Retinal pigment epithelial cell (primary cell): ENCODE measurements around the gene CFAP20DC.
A peak's percentile ranks its signal among the peaks of the same experiment; 100 is the strongest.

Experiments
- DNase-seq: peaks from one replicate; pipeline ENCODE4 v3.0.0-alpha.2; 2010; ENCODE audit warnings: low read depth
- H3K4me3 ChIP-seq: 2 replicates; pipeline ENCODE4 v1.5.1; 2011; ENCODE audit warnings: mild to moderate bottlenecking, low read length, control low read depth, moderate library complexity
- TF ChIP-seq, protein P1 (sequence below): conservative IDR thresholded peaks from 2 replicates; pipeline ENCODE4 v1.5.1; 2011; ENCODE audit warnings: low read depth, low read length, control low read depth, inconsistent platforms

CFAP20DC gene

DNA sequence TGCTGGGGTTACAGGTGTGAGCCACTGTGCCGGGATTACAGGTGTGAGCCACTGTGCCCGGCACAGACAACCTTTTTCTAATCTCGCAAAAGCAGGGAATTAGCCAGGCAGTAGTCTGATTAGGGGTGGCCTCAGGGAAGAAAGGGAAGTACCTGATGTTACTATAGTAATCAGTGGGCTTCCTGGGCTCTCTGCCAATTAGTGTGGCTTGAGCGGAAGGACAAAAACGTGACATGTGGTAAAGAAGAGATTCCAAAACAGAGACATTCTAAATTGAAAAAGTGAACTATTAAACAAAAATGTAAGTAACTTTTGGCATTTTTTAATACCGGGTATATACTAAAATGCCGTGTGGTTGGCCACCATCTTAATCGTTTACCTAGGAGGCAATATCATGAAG is 48.1 kb downstream of the CFAP20DC start:
- no peak overlapping the region for H3K4me3 ChIP-seq
- TF ChIP-seq, protein P1, sequence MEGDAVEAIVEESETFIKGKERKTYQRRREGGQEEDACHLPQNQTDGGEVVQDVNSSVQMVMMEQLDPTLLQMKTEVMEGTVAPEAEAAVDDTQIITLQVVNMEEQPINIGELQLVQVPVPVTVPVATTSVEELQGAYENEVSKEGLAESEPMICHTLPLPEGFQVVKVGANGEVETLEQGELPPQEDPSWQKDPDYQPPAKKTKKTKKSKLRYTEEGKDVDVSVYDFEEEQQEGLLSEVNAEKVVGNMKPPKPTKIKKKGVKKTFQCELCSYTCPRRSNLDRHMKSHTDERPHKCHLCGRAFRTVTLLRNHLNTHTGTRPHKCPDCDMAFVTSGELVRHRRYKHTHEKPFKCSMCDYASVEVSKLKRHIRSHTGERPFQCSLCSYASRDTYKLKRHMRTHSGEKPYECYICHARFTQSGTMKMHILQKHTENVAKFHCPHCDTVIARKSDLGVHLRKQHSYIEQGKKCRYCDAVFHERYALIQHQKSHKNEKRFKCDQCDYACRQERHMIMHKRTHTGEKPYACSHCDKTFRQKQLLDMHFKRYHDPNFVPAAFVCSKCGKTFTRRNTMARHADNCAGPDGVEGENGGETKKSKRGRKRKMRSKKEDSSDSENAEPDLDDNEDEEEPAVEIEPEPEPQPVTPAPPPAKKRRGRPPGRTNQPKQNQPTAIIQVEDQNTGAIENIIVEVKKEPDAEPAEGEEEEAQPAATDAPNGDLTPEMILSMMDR: no peak
- DNase-seq: no peak

DNA sequence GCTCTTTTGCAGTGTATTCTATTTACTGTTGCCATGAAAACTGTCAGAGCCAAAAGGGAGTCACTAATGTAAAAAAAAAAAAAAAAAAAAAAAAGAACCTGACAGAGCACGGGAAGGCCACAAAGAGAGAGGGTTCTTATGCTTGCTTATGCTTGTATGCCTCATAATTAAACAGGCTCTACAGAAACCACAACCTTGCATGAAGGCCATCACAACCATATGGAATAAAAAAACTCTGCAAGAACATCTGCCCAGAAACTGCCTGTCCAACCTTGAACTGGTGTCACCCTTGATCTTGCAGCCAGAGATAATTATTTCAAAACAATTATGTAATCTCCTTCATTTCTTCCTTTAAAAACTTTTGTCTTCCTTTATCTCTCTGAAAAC is 50.1 kb downstream of the CFAP20DC start:
- H3K4me3 ChIP-seq: no peak overlapping the region
- no peak for DNase-seq
- TF ChIP-seq, protein P1: no peak

DNA sequence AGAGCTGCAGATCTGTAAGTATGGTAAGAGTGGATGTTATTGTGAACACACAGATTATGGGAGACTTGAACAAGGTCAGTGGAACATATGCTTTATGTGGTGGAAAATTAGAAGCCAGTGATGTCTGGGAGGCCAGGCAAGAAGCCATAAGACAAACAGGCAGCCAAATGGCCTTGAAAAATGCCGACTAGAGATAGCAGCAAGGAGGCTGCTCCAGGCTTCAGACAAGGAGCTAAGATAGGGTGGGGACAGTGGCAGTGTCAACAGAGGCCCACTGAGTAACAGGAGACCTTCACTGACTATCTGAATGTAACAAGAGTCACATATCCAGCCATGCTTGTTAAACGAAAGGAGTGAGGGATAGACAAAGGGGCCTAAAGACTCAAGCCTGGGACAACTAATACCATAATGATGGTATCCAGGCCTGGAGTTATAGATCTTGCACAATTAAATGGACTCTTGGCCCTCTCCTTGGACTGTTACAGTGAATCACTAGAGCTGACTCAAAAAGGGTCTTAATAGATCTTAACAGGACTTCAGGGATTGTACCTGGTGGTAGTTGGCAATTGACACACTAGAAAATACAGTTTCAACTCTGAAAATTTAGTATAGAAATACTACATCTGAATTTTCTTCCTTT is 50.6 kb downstream of the CFAP20DC start:
- no peak for DNase-seq
- TF ChIP-seq, protein P1: no peak
- H3K4me3 ChIP-seq: no peak overlapping the region

DNA sequence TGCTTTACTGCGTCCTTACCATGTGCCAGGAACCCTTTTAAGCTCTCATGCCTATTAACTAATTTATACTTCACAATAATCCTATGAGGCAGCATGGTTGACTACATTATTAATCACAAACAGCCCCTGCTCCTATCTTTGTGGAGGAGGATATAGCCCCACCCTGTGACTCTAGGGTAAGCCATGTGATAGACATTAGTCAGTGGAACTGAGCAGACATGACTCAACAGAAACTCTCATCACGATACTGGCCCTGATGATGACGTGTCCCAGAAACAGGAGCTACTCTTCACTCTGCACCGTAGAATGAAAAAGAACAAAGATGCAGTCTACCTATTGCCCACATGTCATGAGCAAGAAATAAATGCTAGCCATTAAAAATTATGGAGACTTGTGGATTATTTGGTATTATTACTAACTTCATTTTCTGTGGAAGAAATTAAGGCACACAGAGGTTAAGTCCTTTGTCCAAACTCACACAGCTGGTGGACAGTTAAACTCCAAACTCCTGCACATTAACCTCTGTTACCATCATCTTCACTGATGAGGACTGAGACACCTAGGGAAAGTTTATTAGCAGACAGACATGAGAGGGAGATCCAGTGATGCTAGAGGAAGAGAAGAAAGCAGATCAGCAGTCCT is 51.2 kb downstream of the CFAP20DC start:
- TF ChIP-seq, protein P1: no peak
- peak; percentile 94 for DNase-seq
- H3K4me3 ChIP-seq: no peak overlapping the region

DNA sequence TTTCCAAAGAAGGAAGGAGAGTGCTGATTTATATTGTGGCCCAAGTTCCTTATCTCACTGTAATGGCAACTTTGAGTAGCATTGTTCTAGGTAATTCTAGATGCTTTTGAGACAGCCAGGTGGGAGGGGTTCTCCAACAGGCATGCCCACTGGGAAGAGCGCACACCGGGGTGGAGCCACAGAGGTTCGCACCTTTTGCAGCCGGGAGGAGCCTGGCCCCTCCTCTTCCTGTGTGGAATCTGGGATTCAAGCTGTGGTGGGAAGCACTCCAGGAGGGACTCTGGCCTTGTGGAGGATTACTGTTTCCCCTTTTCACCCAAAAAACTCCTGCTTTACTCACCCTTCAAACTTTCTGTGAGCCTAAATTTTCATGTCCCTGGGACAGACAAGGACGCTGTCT is 53.1 kb downstream of the CFAP20DC start:
- TF ChIP-seq, protein P1: no peak
- DNase-seq: no peak
- H3K4me3 ChIP-seq: no peak overlapping the region

DNA sequence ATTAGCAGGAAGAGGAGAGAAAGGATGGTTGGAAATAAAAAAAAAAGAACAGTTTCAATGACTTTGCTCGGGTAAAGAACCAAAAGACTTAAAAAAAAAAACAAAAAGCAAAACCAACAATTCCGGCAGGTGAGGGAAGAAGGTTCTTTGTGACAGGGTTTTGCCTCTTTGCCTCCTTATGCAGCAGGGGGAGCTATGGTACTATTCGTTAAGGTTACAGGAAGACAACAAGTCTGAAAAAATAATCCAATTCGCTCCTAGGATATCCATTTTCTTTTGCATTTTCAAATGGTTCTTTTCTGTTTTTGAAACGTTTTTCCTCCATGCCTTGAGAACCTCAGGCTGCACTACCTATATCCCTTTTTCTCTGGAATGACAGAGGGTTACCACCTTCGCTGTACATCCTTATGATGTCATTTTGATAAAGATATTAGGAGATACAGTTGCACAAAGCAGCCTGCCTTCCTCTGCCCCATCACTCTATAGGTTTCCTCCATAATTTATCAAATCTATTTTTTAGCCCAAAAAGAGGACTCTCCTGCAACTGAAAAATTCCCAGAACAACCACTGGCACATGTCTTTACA is 55.0 kb downstream of the CFAP20DC start:
- no peak overlapping the region for H3K4me3 ChIP-seq
- peak; percentile 30 for DNase-seq
- TF ChIP-seq, protein P1: peak; percentile 94

DNA sequence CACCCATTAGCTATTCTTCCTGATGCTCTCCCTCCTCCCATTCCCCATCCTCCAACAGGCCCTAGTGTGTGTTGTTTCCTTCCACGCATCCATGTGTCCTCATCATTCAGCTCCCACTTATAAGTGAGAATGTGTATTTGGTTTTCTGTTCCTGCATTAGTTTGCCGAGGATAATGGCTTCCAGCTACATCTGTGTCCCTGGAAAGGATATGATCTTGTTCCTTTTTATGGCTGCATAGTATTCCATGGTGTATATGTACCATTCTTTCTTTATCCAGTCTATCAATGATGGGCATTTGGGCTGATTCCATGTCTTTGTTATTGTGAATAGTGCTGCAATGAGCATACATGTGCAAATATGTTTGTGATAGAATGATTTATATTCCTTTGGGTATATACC is 56.3 kb downstream of the CFAP20DC start:
- no peak for DNase-seq
- no peak overlapping the region for H3K4me3 ChIP-seq
- TF ChIP-seq, protein P1: no peak
